Measurements from ENCODE around the gene XRCC4. TPM values are rescaled to one million over a fixed set of nuclear protein-coding genes. Genes with fewer than 3 reads are reported as not detected.

Gene XRCC4
- total and polyA plus RNA-seq, 9 of the 15 experiments (the other 6 are each of a cell fraction or from before 2014, with no cell fraction given): 13.6 to 61.6 (median 22.4) TPM

DNA sequence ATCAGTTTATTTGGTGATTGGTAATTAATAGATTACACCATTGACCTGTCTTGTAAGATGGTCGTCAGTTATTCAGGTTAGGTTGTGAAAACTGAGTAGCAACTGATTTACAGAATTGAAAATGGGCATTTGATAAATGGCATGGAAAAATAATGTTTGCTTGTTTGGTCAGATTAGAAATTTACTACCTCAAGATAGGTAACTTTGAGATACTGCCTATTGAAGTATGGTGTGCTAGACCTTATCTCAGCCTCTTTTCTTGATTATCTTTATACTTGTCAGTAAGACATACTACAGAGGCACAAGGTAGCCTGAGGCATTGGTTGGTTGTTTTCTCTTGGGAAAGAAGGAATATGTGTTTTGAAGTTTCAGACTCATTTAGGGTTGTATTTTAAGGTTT lies 174.5 kb downstream of the XRCC4 start:
- H4K20me1 ChIP-seq (replicated peaks; ENCODE audit: control insufficient read depth, insufficient read depth, low read length): no peaks in the 10 kb centered on the region
- intact Hi-C loops (cut with micrococcal nuclease) (no loop called here), in situ Hi-C loops (cut with MboI) (no loop called here)
- FAIRE-seq (no peak), DNase-seq (ENCODE audit: extremely low read depth in 1 of 4, low spot score in 3 of 4) (no peak), ATAC-seq (no peak)
- H3K9me3 ChIP-seq (replicated peaks; ENCODE audit: control insufficient read depth, insufficient read depth, low read depth, low read length): no peaks in the 10 kb centered on the region
- POLR2A ChIA-PET: no interaction called here
- no TSS peak for BruUV-seq (replicated peaks)
- H3K27ac ChIP-seq (ENCODE audit: extremely low read depth, low read depth, low read length): no peak overlapping the region
- WGBS (ENCODE audit: insufficient coverage, low coverage, missing lambda C conversion rate): 16% methylated on average over 1 of the region's 1 CpG
- CTCF ChIA-PET (ENCODE audit: low intra/inter-chr PET ratio): no interaction called here
- H3K4me3 ChIP-seq: no peak overlapping the region
- H3K27me3 ChIP-seq (ENCODE audit: control insufficient read depth in 2 of 2, insufficient read depth in 2 of 2, low read length in 2 of 2): no peaks in the 10 kb centered on the region
- no peaks in the 10 kb centered on the region for H3K4me1 ChIP-seq (replicated peaks in 1 of 2; ENCODE audit: control insufficient read depth in 2 of 2, insufficient read depth in 2 of 2, low read length in 2 of 2)
- H3K9ac ChIP-seq (ENCODE audit: insufficient read depth in 1 of 2, low read depth in 2 of 2, low read length in 2 of 2): no peak overlapping the region
- H3K79me2 ChIP-seq (ENCODE audit: control insufficient read depth, insufficient read depth, low read length): no peaks in the 10 kb centered on the region
- no peaks in the 10 kb centered on the region for H3K9me1 ChIP-seq (ENCODE audit: control insufficient read depth, insufficient read depth, low read length)
- no peak overlapping the region for H3K4me2 ChIP-seq (ENCODE audit: insufficient read depth, low read length)
- no peaks in the 10 kb centered on the region for H3K36me3 ChIP-seq (ENCODE audit: control insufficient read depth, insufficient read depth, low read length)
- no peak overlapping the region for H2AFZ ChIP-seq (ENCODE audit: low read depth, low read length)
- TF ChIP-seq ZNF140 (CRISPR knock-in tag; IDR thresholded peaks at IDR 0.05) (no peak), RBM34 (IDR thresholded peaks at IDR 0.05; ENCODE audit: borderline replicate concordance, insufficient read depth, low read length) (no peak), CEBPG (CRISPR knock-in tag; IDR thresholded peaks at IDR 0.05) (no peak), CEBPG (tag; conservative IDR thresholded peaks at IDR 0.05 in 1 of 2, IDR thresholded peaks at IDR 0.05 in 1 of 2) (no peak), PRPF4 (IDR thresholded peaks at IDR 0.05; ENCODE audit: insufficient read depth, low read depth, low read length, poor library complexity, severe bottlenecking) (no peak), ILK (tag; IDR thresholded peaks at IDR 0.05; ENCODE audit: borderline replicate concordance, low read depth) (no peak), CBFA2T2 (conservative IDR thresholded peaks at IDR 0.05) (no peak), RBM17 (IDR thresholded peaks at IDR 0.05; ENCODE audit: borderline replicate concordance, low read depth, low read length) (no peak), ZNF586 (CRISPR knock-in tag; conservative IDR thresholded peaks at IDR 0.05) (no peak)
- TF ChIP-seq, protein P1, sequence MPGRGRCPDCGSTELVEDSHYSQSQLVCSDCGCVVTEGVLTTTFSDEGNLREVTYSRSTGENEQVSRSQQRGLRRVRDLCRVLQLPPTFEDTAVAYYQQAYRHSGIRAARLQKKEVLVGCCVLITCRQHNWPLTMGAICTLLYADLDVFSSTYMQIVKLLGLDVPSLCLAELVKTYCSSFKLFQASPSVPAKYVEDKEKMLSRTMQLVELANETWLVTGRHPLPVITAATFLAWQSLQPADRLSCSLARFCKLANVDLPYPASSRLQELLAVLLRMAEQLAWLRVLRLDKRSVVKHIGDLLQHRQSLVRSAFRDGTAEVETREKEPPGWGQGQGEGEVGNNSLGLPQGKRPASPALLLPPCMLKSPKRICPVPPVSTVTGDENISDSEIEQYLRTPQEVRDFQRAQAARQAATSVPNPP (IDR thresholded peaks at IDR 0.05; ENCODE audit: borderline replicate concordance, insufficient read depth, insufficient read length): no peak
- TF ChIP-seq, protein P2, sequence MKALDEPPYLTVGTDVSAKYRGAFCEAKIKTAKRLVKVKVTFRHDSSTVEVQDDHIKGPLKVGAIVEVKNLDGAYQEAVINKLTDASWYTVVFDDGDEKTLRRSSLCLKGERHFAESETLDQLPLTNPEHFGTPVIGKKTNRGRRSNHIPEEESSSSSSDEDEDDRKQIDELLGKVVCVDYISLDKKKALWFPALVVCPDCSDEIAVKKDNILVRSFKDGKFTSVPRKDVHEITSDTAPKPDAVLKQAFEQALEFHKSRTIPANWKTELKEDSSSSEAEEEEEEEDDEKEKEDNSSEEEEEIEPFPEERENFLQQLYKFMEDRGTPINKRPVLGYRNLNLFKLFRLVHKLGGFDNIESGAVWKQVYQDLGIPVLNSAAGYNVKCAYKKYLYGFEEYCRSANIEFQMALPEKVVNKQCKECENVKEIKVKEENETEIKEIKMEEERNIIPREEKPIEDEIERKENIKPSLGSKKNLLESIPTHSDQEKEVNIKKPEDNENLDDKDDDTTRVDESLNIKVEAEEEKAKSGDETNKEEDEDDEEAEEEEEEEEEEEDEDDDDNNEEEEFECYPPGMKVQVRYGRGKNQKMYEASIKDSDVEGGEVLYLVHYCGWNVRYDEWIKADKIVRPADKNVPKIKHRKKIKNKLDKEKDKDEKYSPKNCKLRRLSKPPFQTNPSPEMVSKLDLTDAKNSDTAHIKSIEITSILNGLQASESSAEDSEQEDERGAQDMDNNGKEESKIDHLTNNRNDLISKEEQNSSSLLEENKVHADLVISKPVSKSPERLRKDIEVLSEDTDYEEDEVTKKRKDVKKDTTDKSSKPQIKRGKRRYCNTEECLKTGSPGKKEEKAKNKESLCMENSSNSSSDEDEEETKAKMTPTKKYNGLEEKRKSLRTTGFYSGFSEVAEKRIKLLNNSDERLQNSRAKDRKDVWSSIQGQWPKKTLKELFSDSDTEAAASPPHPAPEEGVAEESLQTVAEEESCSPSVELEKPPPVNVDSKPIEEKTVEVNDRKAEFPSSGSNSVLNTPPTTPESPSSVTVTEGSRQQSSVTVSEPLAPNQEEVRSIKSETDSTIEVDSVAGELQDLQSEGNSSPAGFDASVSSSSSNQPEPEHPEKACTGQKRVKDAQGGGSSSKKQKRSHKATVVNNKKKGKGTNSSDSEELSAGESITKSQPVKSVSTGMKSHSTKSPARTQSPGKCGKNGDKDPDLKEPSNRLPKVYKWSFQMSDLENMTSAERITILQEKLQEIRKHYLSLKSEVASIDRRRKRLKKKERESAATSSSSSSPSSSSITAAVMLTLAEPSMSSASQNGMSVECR (CRISPR knock-in tag; IDR thresholded peaks at IDR 0.05): no peak
